K562 (cell line): ENCODE data around the gene UNC5C. TPM values are rescaled to one million over a fixed set of nuclear protein-coding genes. Genes with fewer than 3 reads are reported as not detected.

Source experiments
- ATAC-seq: fragments of 200-7000 bp; cut with Tn5 transposase; 3 replicates; pipeline ENCODE4 v1.9.1; 2020; ENCODE audit warnings: moderate library complexity
- BruUV-seq: library from RNA; stranded (reverse); fragments of 400-500 nt; replicated peaks from 2 replicates; lab custom pipeline; 2021; lab: Mats Ljungman, UMichigan
- CTCF ChIA-PET: fragments of 300-600 bp; formaldehyde crosslinking; extraction: SDS; loops from one replicate; lab custom pipeline; 2021; ENCODE audit warnings: low intra/inter-chr PET ratio; lab: Yijun Ruan, JAX
- POLR2A ChIA-PET: fragments of 300-600, 350-650 bp; sonication (Branson Sonifier 250); formaldehyde crosslinking; extraction: SDS; loops from one replicate; lab custom pipeline; 2021; ENCODE audit warnings: antibody characterized with exemption, inconsistent platforms; lab: Yijun Ruan, JAX
- DNase-seq, 4 experiments: peaks; one replicate each; pipeline versions ENCODE4 v3.0.0 to v3.0.0-alpha.2; 2011 to 2018; ENCODE audit warnings: low spot score in 3 of 4, mixed read lengths in 3 of 4; ENCODE audit errors: extremely low read depth in 1 of 4
- FAIRE-seq: peaks from 2 replicates; lab custom pipeline; 2011; peaks lifted over from hg19 to GRCh38; lab: Jason Lieb, UNC
- H2AFZ ChIP-seq: 2 replicates; pipeline ENCODE4 v1.6.0; 2011; ENCODE audit warnings: low read depth, low read length, control low read depth, inconsistent platforms
- H3K27ac ChIP-seq: fragments of 200-600 bp; 3 replicates; pipeline ENCODE4 v1.8.0; 2011; ENCODE audit warnings: low read depth, mild to moderate bottlenecking, control low read depth, inconsistent platforms, low read length, moderate library complexity, mixed read lengths; ENCODE audit errors: extremely low read depth
- H3K27me3 ChIP-seq, 2 experiments: fragments of 300-600 bp in 1 of 2; 2 replicates in 1 of 2; 3 replicates in 1 of 2; pipeline versions ENCODE4 v1.6.0 to v1.8.0; 2011; ENCODE audit warnings: inconsistent platforms in 2 of 2, low read length in 2 of 2, mild to moderate bottlenecking in 1 of 2, mixed read lengths in 1 of 2, moderate library complexity in 1 of 2; ENCODE audit not compliant: control insufficient read depth in 2 of 2, insufficient read depth in 2 of 2
- H3K36me3 ChIP-seq: fragments of 300-600 bp; 3 replicates; pipeline ENCODE4 v1.8.0; 2011; ENCODE audit warnings: mild to moderate bottlenecking, low read length, inconsistent platforms; ENCODE audit not compliant: control insufficient read depth, insufficient read depth
- H3K4me1 ChIP-seq, 2 experiments: fragments of 200-600 bp in 1 of 2; replicated peaks in 1 of 2; 2 replicates in 1 of 2; 3 replicates in 1 of 2; pipeline versions ENCODE4 v1.5.1 to v1.8.0; 2011; ENCODE audit warnings: inconsistent platforms in 2 of 2, low read length in 2 of 2, mild to moderate bottlenecking in 1 of 2, mixed read lengths in 1 of 2, moderate library complexity in 1 of 2; ENCODE audit not compliant: control insufficient read depth in 2 of 2, insufficient read depth in 2 of 2
- H3K4me2 ChIP-seq: 2 replicates; pipeline ENCODE4 v1.6.1; 2011; ENCODE audit warnings: low read length, control low read depth, inconsistent platforms, mixed read lengths; ENCODE audit not compliant: insufficient read depth
- H3K4me3 ChIP-seq: fragments of 200-600 bp; sonication (generic), shearing (Covaris generic); 2 replicates; pipeline ENCODE4 v1.5.1; 2016; ENCODE audit warnings: control low read depth, inconsistent platforms
- H3K79me2 ChIP-seq: fragments of 200-600 bp; 3 replicates; pipeline ENCODE4 v1.8.0; 2011; ENCODE audit warnings: low read length, inconsistent platforms; ENCODE audit not compliant: control insufficient read depth, insufficient read depth
- H3K9ac ChIP-seq, 2 experiments: 2 replicates each; pipeline versions ENCODE4 v1.6.0 to v1.6.1; 2011; ENCODE audit warnings: low read depth in 2 of 2, low read length in 2 of 2, control low read depth in 1 of 2, inconsistent platforms in 1 of 2, mild to moderate bottlenecking in 1 of 2, mixed read lengths in 1 of 2; ENCODE audit not compliant: insufficient read depth in 1 of 2
- H3K9me1 ChIP-seq: one replicate; pipeline ENCODE4 v1.6.0; 2011; ENCODE audit warnings: inconsistent platforms, mild to moderate bottlenecking, low read length, moderate library complexity; ENCODE audit not compliant: control insufficient read depth, insufficient read depth
- H3K9me3 ChIP-seq: replicated peaks from 2 replicates; pipeline ENCODE4 v1.5.1; 2011; ENCODE audit warnings: low read depth, low read length, inconsistent platforms; ENCODE audit not compliant: control insufficient read depth, insufficient read depth
- H4K20me1 ChIP-seq: replicated peaks from 2 replicates; pipeline ENCODE4 v1.6.1; 2011; ENCODE audit warnings: low read length, inconsistent platforms, mixed read lengths; ENCODE audit not compliant: control insufficient read depth, insufficient read depth
- LEF1 ChIP-seq: fragments of 450-650 bp; IDR thresholded peaks from 2 replicates; pipeline ENCODE4 v1.6.1; 2016; ENCODE audit warnings: mild to moderate bottlenecking
- NCOA1 ChIP-seq: fragments of 450-650 bp; IDR thresholded peaks from 2 replicates; pipeline ENCODE4 v1.6.1; 2016; ENCODE audit warnings: low read depth
- NR0B1 ChIP-seq: fragments of 450-650 bp; IDR thresholded peaks from one replicate; pipeline ENCODE4 v1.6.1; 2018; ENCODE audit warnings: mild to moderate bottlenecking, moderate library complexity; ENCODE audit not compliant: partially characterized antibody
- PHF21A ChIP-seq: fragments of 450-650 bp; IDR thresholded peaks from 2 replicates; pipeline ENCODE4 v1.6.1; 2017; ENCODE audit warnings: low read depth, borderline replicate concordance
- RHOXF2B ChIP-seq: fragments of 250-450 bp; sonication (Bioruptor Pico); conservative IDR thresholded peaks from 2 replicates; pipeline ENCODE4 v1.5.1; 2021
- SP2 ChIP-seq: IDR thresholded peaks from 2 replicates; pipeline ENCODE4 v1.6.1; 2011; ENCODE audit warnings: mild to moderate bottlenecking, low read depth, low read length, moderate library complexity; ENCODE audit not compliant: poor library complexity, severe bottlenecking; ENCODE audit errors: extremely low read depth
- VEZF1 ChIP-seq: fragments of 200-800 bp; sonication (Bioruptor generic); IDR thresholded peaks from 2 replicates; pipeline ENCODE4 v1.6.1; 2017; ENCODE audit warnings: missing genetic modification characterization, missing compliant biosample characterization
- ZNF174 ChIP-seq: fragments of 250-450 bp; sonication (Bioruptor Pico); IDR thresholded peaks from 2 replicates; pipeline ENCODE4 v1.4.0; 2020; ENCODE audit warnings: mild to moderate bottlenecking
- ZNF280A ChIP-seq: fragments of 450-650 bp; IDR thresholded peaks from 2 replicates; pipeline ENCODE4 v1.6.1; 2018; ENCODE audit warnings: mild to moderate bottlenecking, low read depth; ENCODE audit not compliant: partially characterized antibody
- ZNF282 ChIP-seq: sonication (generic); formaldehyde crosslinking; IDR thresholded peaks from 2 replicates; pipeline ENCODE4 v1.8.1; 2023; ENCODE audit warnings: missing genetic modification reagents
- ZNF407 ChIP-seq: fragments of 450-650 bp; IDR thresholded peaks from 2 replicates; pipeline ENCODE4 v1.6.1; 2016; ENCODE audit warnings: low read depth
- WGBS: fragments of 100-300 bp; shearing (Covaris generic); methylation state at CpG from one replicate; pipeline ENCODE4 v1.1.6; 2016; ENCODE audit warnings: low coverage, mixed read lengths; ENCODE audit not compliant: insufficient coverage; ENCODE audit errors: missing lambda C conversion rate; 5-methylcytosine and 5-hydroxymethylcytosine counted together
- in situ Hi-C: fragments of 300-500 bp; cut with MboI; formaldehyde crosslinking; loops from 4 replicates; pipeline ENCODE4 v1.15.0; 2018; ENCODE audit warnings: inconsistent platforms, mixed read lengths
- intact Hi-C: fragments of 100-400 bp; cut with micrococcal nuclease; formaldehyde crosslinking; loops from 2 replicates; pipeline ENCODE4 v1.14.2; 2022
- polyA plus RNA-seq, 8 experiments: library from polyadenylated mRNA; depleted of rRNA in 4 of 8; stranded (reverse) in 5 of 8; unstranded in 3 of 8; fragments of >200 nt; fragmentation: Nextera tagmentation in 2 of 8; fragmentation: Illumina TruSeq in 1 of 8; extraction: Ambion mirVana in 2 of 8; extraction: Trizol in 1 of 8; gene quantifications; 2 replicates each; pipeline versions ENCODE4 v1.2.1 to v1.2.3, GENCODE V29; 2011 to 2014; ENCODE audit warnings: inconsistent platforms in 1 of 8, missing spikeins in 1 of 8
- total RNA-seq, 7 experiments: library from RNA; depleted of rRNA in 6 of 7; stranded (reverse); fragments of >200 nt in 6 of 7; fragmentation: Illumina TruSeq in 2 of 7; extraction: Trizol in 2 of 7; gene quantifications; 2 replicates each; pipeline versions ENCODE4 v1.2.1 to v1.2.3, GENCODE V29; 2011 to 2021; ENCODE audit warnings: low replicate concordance in 1 of 7

The UNC5C gene
- total and polyA plus RNA-seq, 9 of the 15 experiments (the other 6 are each of a cell fraction or from before 2014, with no cell fraction given): under 0.01 to 0.10 (median 0.03) TPM; not detected in 1

GRCh38 chr4:95499291-95499696, 49.5 kb downstream of the UNC5C start:
- Histone ChIP-seq H3K27me3 (no peaks in the 10 kb centered on the region), H3K27ac (no peak overlapping the region), H3K9ac (no peak overlapping the region), H4K20me1 (no peaks in the 10 kb centered on the region), H3K4me3 (no peak overlapping the region), H3K9me3 (no peaks in the 10 kb centered on the region), H3K79me2 (no peaks in the 10 kb centered on the region), H3K4me1 (no peaks in the 10 kb centered on the region), H3K9me1 (no peaks in the 10 kb centered on the region), H2AFZ (no peak overlapping the region), H3K36me3 (no peaks in the 10 kb centered on the region), H3K4me2 (no peak overlapping the region)
- WGBS: 0% methylated on average over 2 of the region's 2 CpGs
- in situ Hi-C loops (no loop called here), intact Hi-C loops (loop anchor here (5.0 kb wide), 1 partner anchor 332 kb away; no protein-coding TSS in a partner anchor)
- FAIRE-seq (no peak), DNase-seq (no peak), ATAC-seq (no peak)
- CTCF ChIA-PET: no interaction called here
- POLR2A ChIA-PET: no interaction called here
- no TSS peak for BruUV-seq
- TF ChIP-seq SP2 (no peak), ZNF282 (CRISPR knock-in tag) (no peak), RHOXF2B (no peak), VEZF1 (CRISPR knock-in tag) (no peak), ZNF407 (no peak), ZNF280A (no peak), ZNF174 (CRISPR knock-in tag) (no peak), PHF21A (no peak), NR0B1 (no peak), NCOA1 (no peak), LEF1 (no peak)
